GM19463 (cell line): ENCODE data around the gene HEPACAM2.

ENCODE experiments used
- ATAC-seq: cut with Tn5 transposase; IDR thresholded peaks from one replicate; pipeline ENCODE4 v1.9.1; 2021; ENCODE audit warnings: mild to moderate bottlenecking, moderate library complexity; ENCODE audit not compliant: unreplicated experiment

HEPACAM2 gene

DNA sequence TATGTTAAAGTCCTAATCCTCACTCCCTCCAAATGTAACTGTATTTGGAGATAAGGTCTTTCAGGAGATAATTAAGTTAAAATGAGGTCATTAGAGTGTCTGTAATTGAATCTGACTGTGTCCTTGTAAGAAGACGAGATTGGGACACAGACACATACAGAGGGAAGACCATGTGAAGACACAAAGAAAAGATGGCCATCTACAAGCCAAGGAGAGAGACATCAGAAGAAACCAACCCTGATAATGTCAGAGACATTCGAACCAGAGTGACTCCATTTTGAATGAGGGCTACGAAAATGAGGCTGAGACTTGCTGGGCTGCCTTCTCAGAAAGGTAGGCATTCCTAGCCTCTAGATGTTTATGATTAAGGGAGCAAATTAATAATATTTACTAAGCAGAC lies 77.5 kb downstream of the HEPACAM2 start:
- no peak for ATAC-seq

DNA sequence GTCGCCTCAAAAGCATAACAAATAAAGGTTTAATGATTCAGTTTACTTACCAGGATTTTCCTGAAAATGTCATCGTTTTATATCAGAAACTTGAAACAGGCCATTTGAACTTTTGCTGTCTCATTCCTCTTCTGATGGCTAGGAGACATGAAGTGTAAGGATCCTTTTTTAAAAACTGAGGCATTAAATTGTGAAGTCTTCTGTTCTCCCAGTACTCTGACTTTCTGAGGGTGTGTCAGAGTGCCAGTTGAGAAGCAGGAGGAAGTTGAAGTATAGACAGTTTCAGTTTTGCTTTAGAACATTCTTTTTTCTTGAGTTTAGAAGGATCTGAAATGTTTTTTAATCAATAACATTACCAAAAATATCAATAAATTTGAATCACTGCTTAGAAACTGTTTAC lies 78.1 kb downstream of the HEPACAM2 start, which contains the start of gene SAMD9L:
Gene SAMD9L (minus strand): TSS at position 242 of the 400 bp plus-strand sequence. CDS start 12,414 bp downstream, outside the sequence.
- ATAC-seq: peak; percentile 48

DNA sequence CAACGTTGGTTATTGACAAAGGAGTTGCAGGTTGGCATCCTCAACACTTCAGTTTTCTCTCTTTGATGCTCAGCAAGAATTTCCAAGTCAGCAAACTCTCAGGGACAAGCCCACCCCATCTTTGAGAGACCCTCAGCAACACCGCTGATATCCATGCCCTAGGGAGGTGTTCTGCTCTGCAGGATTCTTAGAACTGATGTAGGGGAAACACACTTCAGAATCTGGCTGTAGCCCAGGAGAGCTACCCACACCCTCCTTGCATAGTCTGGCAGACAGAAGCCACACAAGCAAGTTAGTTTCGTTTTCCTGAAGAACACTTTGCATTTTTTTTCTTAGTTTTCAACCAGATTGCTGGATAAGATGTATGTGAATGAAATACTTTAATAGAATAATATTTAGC lies 78.9 kb downstream of the HEPACAM2 start:
- peak; percentile 84 for ATAC-seq

DNA sequence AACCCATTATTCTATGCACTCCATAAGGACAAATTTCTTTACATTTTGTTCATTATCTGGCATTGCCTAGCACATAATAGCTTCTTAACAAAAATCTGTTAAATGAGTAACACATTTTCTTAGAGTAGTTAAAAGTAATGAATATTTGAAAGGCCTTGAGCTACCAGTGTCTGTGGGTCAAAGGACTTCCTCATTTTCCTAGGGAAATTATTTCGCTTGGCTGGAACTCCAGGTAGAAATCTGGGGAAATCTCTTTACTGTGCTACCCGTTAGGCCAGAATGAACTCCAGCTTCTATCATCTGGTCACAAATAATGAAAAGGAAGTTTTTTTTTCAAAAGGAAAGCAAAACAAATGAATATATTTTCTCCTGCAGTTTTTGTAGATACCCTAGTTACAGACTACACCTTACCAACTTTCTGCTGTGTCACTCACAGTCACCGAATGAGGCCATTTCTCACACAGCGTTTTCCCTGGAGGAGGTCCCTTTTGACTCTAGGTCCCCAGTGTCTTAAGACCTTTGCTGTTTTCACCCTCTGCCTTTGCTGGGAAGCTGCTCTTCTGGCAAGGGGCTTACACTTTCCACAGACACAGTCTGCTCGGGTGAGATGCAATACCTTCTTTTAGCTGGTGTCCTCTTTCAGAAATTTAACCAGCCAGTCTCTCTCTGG lies 79.7 kb downstream of the HEPACAM2 start:
- peak; percentile 44 for ATAC-seq

DNA sequence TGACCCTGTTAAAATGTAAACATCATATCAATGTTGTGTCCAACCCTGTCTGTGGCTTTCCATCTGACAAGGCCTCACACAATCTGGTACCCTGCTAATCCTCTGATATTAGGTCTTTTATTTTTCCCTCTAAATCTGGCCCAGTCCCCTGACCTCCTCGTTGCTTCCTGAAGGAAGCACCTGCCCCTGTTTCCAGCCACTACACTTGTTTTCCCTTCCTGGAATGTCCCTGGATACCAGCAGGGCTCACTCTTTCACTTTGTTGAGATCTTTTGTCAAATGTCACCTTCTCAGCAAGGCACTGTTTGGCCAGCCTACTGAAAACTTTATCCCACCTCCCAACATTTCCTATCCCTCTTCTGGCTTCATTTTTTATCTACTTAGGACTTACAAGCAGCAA lies 80.2 kb downstream of the HEPACAM2 start:
- no peak for ATAC-seq

DNA sequence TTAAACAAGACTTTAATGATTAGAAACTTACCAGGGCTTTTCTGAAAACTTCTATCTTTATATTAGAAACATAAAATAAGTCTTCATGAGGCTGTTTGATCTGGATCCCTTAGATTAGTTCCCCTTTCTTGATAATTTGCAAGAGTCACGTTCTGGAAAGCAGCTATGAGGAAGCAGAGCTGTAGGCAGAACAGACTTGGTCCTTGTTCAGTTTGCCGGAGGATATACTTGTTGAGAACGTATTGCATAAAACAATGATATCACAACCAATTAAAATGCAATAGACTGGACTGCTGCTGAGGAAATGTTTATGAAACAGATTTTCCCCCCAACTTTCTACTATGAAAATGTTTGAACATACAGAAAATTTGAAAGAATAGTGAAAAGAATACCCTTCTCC lies 80.9 kb downstream of the HEPACAM2 start:
- ATAC-seq: no peak

DNA sequence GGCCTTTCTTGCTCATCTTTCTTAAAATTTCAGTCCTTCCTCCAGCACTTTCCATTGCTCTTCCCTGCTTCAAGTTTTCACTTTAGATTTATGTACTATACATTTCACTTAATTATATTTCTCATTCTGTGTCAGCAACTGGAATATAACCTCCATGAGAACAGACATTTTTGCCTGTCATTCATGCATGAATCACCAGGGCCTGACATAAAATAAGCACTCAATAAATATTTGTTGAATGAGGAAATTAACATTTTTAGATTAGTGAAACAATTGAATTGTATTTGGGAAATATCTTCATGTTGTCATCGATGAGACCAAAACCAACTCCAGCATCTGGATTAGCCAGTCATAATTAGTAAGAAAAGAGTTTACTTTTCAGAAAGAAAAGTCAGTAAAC lies 84.1 kb downstream of the HEPACAM2 start:
- no peak for ATAC-seq

DNA sequence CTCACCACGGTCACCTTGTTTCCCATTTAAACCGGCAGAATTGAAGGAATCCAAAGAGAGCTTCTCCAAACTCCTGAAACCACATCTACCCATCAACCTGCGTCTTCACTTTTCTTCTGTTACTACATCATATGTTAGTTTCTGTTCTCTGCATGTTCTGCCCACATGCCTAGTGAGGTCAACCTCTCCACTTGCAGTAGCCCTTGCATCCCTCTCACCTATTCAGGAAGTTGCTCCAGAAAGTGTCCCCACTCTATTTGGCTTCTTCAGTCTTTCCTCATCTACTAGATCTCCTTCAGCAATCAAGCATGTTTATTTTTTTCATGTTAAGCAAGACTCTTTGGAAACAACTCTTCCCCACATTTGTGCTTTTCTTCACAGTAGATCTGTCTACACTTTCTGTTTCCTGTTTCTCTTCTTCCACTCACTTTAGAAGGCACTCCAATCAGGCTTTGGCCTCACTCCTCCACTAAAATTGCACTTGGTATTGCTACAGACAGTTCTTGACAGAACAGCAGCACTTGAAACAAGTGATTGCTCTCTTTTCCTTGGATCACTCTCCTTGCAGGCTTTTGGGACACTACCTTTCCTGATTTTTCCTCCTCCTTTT lies 85.6 kb downstream of the HEPACAM2 start:
- ATAC-seq: no peak

DNA sequence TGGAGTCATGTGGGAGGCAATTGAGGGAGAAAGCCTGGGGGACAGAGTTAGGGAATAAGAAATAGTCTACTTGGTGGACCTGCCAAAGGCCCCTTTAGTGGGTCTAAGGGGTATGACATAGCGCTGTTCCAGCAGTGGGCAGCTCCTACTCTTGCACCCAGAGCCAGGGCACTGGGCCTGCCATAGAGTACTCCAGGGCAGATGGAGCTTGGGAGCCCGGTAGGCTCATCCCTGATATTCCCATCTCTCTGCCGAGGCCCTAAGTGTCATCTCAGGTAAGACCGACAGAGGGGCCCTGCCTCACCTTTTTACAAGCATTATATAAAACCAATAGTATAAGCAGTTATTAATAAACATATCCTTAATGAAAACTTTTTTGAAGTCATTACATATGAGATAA lies 87.7 kb downstream of the HEPACAM2 start:
- ATAC-seq: no peak
